Mesenteric fat pad (tissue), 1 donor: ENCODE measurements around the gene LRRC4C. TPM values are rescaled to one million over a fixed set of nuclear protein-coding genes. Genes with fewer than 3 reads are reported as not detected.
"Not testable (repeated sequence)": the region's sequence is repeated elsewhere in the genome, so short reads cannot be mapped to it uniquely, and the experiment has no call there.

Experiments used
- DNase-seq: peaks from one replicate; pipeline ENCODE4 v3.0.0-alpha.2; 2020; ENCODE audit warnings: low spot score
- total RNA-seq: library from RNA; stranded (reverse); fragmentation: NEBNext Ultra II Directional; extraction: Animal tissue kit (Norgen Biotek cat#: 25700); gene quantifications from one replicate; pipeline ENCODE4 v1.2.1, GENCODE V29; 2021
- donor health status: DM: yes; HTN: yes; CAD: no.

LRRC4C gene
- total RNA-seq, 1 donor from 2014 or later: 1.5 TPM

DNA sequence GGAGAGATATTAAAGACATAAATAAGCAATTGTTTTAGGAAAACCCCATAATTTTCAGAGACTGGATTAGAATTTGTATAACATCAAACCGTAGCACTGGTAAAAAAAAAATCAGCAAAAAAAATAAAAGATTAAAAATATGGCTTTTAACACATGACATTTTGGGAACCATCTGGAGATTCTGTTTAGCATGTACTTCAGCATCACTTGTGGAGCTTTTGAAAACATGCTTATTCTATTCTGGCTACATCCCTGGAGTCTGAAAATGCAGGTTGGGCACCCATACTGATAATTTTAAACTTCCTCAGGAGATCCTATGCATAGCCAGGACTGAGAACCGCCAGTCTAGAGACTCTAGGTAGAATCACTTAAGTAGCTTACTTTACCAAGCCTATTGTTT is 1190.9 kb downstream of the LRRC4C start:
- DNase-seq: no peak

- no peak for DNase-seq
Observed at GRCh38 chr11:40255457-40255856, 1204.0 kb downstream of the LRRC4C start.

- no peak for DNase-seq
Observed at GRCh38 chr11:40253166-40253565, 1206.3 kb downstream of the LRRC4C start.

GRCh38 chr11:40252236-40252635 is 1207.2 kb downstream of the LRRC4C start:
- no peak for DNase-seq

- DNase-seq: no peak
Observed at GRCh38 chr11:40246983-40247382, 1212.5 kb downstream of the LRRC4C start.

DNA sequence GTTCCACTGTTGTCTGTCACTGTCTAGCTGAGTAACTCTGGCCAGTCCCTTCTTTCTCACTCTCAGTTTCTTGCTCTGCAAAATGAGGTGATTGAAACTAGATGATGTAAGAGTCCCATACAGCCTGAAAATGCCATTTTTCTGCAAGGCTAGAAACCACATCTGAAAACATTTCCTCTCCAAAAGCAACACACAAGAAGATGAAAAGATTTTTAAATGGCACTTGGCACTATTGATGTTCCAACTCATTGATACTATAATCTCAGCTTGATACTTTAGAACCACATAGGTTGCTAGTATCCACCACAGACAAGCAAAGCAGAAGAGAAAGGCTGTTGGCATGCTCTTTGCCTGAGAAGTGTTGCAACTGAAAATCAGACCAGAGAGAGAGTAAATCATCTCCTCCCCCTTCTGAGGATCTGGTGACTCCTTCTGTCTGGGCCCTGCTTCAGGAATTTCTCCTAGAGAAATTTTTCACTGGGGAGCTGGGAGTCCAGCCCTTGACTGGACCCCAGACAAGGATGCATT is 1217.9 kb downstream of the LRRC4C start:
- DNase-seq: no peak

DNA sequence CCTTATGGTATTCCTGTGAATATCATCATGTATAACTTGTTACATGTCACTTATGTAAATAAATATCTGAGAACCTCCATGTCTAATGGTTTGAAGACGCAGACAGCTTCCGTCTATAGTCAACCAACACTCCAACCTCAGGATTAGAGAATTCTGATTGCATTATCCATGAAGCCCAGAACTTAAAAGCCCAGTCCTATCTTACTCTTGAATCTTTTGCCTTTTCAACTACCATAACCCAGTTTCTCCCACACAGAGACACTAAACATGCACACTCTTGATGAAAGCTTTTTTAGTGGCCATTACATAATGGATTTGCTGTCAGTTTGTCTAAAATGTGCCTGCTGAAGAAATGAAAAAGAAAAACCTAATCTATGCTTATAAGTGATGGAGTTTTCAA is 1219.2 kb downstream of the LRRC4C start:
- no peak for DNase-seq

DNA sequence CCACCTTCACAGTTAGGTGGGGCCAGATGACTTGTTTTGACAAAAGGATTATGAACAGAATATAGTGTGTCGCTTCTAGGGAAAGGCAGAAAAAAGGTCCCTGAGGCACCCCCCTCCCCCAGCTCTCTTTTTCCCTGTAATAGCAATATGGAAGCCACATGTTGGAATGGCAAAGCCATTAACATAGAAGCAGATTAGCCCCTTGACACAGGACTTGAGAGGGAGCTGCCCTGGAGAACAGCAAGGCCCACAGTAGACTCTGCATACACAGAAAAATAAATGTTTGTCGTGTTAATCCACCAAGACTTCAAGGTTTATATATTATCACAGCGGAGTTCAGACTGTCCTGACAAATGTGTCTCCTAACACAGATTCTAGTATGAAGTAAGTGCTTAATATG is 1222.9 kb downstream of the LRRC4C start:
- no peak for DNase-seq

DNA sequence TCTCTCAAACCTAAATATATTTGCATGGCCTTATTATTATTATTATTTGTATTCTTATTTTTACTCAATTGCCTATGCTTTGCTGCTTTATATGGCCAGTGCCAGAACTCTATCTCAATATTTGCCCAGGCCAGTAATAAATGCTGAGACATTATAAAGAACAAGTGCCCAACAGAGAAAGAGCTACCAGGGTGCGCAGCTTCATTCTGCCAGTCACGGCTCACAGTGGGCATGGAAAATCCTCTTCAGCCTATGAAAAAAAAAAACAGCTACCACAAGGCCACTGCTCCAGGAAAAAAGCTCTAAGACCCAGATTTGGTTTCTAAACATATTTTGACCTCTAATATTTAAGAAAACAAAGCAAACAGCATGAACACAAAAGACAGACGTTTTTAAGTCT is 1223.6 kb downstream of the LRRC4C start:
- DNase-seq: no peak

DNA sequence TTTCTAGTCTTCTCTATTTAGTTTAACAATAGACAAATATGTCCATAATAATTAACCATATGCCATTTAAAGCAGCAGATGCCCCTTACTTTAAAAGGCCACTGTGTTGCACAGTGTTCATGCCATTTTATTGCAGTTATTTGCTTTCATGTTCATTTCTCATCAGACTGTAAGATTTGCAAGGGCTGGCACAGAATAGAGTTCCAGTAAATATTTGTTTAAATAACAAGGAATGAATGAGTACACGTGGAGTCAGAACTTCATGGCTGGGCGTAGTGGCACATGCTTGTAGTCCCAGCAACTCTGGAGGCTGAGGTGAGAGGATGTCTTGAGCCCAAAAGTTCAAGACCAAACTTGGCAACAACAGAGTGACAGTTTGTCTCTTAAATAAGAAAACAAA is 1228.6 kb downstream of the LRRC4C start:
- no peak for DNase-seq

GRCh38 chr11:40228662-40229061 is 1230.8 kb downstream of the LRRC4C start:
- DNase-seq: no peak

- no peak for DNase-seq
Observed at GRCh38 chr11:40227730-40228129, 1231.7 kb downstream of the LRRC4C start.

- no peak for DNase-seq
Observed at GRCh38 chr11:40226654-40227053, 1232.8 kb downstream of the LRRC4C start.

GRCh38 chr11:40223596-40224330 is 1235.7 kb downstream of the LRRC4C start:
- DNase-seq: no peak

DNA sequence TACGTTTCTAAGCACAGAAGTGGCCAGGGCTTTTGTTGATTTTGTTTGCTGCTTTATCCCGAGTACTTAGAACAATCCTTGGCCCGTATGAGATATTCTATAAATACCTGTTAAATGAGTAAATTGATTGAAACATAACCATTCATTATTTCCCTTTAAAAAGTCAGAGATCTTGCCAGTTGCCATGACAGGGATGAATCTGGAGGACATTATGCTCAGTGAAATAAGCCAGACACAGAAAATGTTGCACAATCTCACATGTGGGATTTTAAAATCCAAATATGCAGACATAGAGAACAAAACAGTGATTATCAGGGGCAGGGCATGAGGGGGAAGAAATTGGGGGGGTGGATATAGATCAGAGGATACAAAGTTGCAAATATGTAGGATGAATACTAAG is 1240.1 kb downstream of the LRRC4C start:
- no peak for DNase-seq

GRCh38 chr11:40215556-40215955 is 1243.9 kb downstream of the LRRC4C start:
- DNase-seq: no peak

- no peak for DNase-seq
Observed at GRCh38 chr11:40207416-40207815, 1252.0 kb downstream of the LRRC4C start.

DNA sequence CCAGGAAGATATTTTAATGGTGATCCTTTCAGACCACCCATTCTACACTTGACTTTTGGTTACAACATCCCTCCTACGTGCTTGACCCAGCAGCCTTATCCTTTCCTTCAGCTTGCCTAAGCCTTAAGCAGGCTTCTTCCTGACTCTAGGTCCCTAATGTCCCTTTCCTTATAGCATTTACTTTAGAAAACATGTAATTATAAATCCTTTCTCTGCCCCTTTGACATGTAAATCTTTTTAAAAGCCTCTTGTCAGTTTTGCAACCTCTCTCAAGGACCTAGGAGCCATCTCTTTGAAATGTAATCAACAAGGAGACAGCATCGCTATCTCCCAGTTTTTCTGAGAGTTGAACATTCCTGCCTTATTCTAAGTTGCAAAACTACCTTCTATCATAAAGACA is 1255.2 kb downstream of the LRRC4C start:
- DNase-seq: no peak

- DNase-seq: no peak
Observed at GRCh38 chr11:40203606-40204005, 1255.8 kb downstream of the LRRC4C start.

GRCh38 chr11:40202589-40203270 is 1256.7 kb downstream of the LRRC4C start:
- no peak for DNase-seq

GRCh38 chr11:40192590-40192989 is 1266.9 kb downstream of the LRRC4C start:
- not testable (repeated sequence) for DNase-seq

GRCh38 chr11:40190294-40190693 is 1269.2 kb downstream of the LRRC4C start:
- no peak for DNase-seq

GRCh38 chr11:40188848-40189247 is 1270.6 kb downstream of the LRRC4C start:
- no peak for DNase-seq
